ENCODE data around the gene CAMKMT.
A peak's percentile ranks its signal among the peaks of the same experiment; 100 is the strongest.

CAMKMT gene

GRCh38 chr2:44778671-44779476 lies 417.1 kb downstream of the CAMKMT start:
- peak overlapping the region; percentile 19 for H3K4me3 ChIP-seq (ENCODE audit: insufficient read depth, low read depth, low read length)
- WGBS, 2 experiments = 7 to 9% methylated on average over 17 to 20 of the region's 20 CpGs

GRCh38 chr2:44779793-44780192 lies 418.0 kb downstream of the CAMKMT start:
- peaks cover 30% of the 10 kb centered on the region for H3K4me1 ChIP-seq (ENCODE audit: control insufficient read depth, insufficient read depth, low read length)
- peaks cover 3% of the 10 kb centered on the region for H3K9me3 ChIP-seq (ENCODE audit: control insufficient read depth, low read length)
- H3K36me3 ChIP-seq (ENCODE audit: control insufficient read depth, insufficient read depth, low read length) = no peaks in the 10 kb centered on the region
- peaks cover 77% of the 10 kb centered on the region for H3K27me3 ChIP-seq (ENCODE audit: control insufficient read depth, insufficient read depth, low read length, poor library complexity, severe bottlenecking)
- H3K27ac ChIP-seq (ENCODE audit: insufficient read depth, low read depth, low read length, poor library complexity, severe bottlenecking) = no peak overlapping the region
- no peak overlapping the region for H3K4me3 ChIP-seq (ENCODE audit: insufficient read depth, low read depth, low read length)
- WGBS, 2 experiments = 96 to 97% methylated on average over 2 of the region's 2 CpGs

More at GRCh38 chr2:44778671-44779476, 417.1 kb downstream of the CAMKMT start:
- Histone ChIP-seq H3K9me3 (ENCODE audit: control insufficient read depth, low read length) (peaks cover 3% of the 10 kb centered on the region), H3K36me3 (ENCODE audit: control insufficient read depth, insufficient read depth, low read length) (no peaks in the 10 kb centered on the region), H3K4me1 (ENCODE audit: control insufficient read depth, insufficient read depth, low read length) (peaks cover 30% of the 10 kb centered on the region), H3K27ac (ENCODE audit: insufficient read depth, low read depth, low read length, poor library complexity, severe bottlenecking) (no peak overlapping the region), H3K27me3 (ENCODE audit: control insufficient read depth, insufficient read depth, low read length, poor library complexity, severe bottlenecking) (peaks cover 82% of the 10 kb centered on the region)

GRCh38 chr2:44780406-44780805 lies 418.7 kb downstream of the CAMKMT start:
- no peak overlapping the region for H3K27ac ChIP-seq (ENCODE audit: insufficient read depth, low read depth, low read length, poor library complexity, severe bottlenecking)
- no peak overlapping the region for H3K4me3 ChIP-seq (ENCODE audit: insufficient read depth, low read depth, low read length)
- H3K9me3 ChIP-seq (ENCODE audit: control insufficient read depth, low read length) = peaks cover 3% of the 10 kb centered on the region
- H3K27me3 ChIP-seq (ENCODE audit: control insufficient read depth, insufficient read depth, low read length, poor library complexity, severe bottlenecking) = peaks cover 77% of the 10 kb centered on the region
- peaks cover 26% of the 10 kb centered on the region for H3K4me1 ChIP-seq (ENCODE audit: control insufficient read depth, insufficient read depth, low read length)
- no peaks in the 10 kb centered on the region for H3K36me3 ChIP-seq (ENCODE audit: control insufficient read depth, insufficient read depth, low read length)
- WGBS, 2 experiments = 95 to 97% methylated on average over 5 to 7 of the region's 7 CpGs

GRCh38 chr2:44785433-44785832 lies 423.7 kb downstream of the CAMKMT start:
- Histone ChIP-seq H3K27me3 (ENCODE audit: control insufficient read depth, insufficient read depth, low read length, poor library complexity, severe bottlenecking) (peaks cover 72% of the 10 kb centered on the region), H3K9me3 (ENCODE audit: control insufficient read depth, low read length) (peaks cover 3% of the 10 kb centered on the region), H3K4me1 (ENCODE audit: control insufficient read depth, insufficient read depth, low read length) (peaks cover 8% of the 10 kb centered on the region), H3K27ac (ENCODE audit: insufficient read depth, low read depth, low read length, poor library complexity, severe bottlenecking) (no peak overlapping the region), H3K36me3 (ENCODE audit: control insufficient read depth, insufficient read depth, low read length) (no peaks in the 10 kb centered on the region), H3K4me3 (ENCODE audit: insufficient read depth, low read depth, low read length) (no peak overlapping the region)
- WGBS, 2 experiments = 84 to 88% methylated on average over 2 of the region's 2 CpGs

GRCh38 chr2:44786045-44786816 lies 424.5 kb downstream of the CAMKMT start:
- Histone ChIP-seq H3K27ac (ENCODE audit: insufficient read depth, low read depth, low read length, poor library complexity, severe bottlenecking) (no peak overlapping the region), H3K4me3 (ENCODE audit: insufficient read depth, low read depth, low read length) (no peak overlapping the region), H3K36me3 (ENCODE audit: control insufficient read depth, insufficient read depth, low read length) (no peaks in the 10 kb centered on the region), H3K9me3 (ENCODE audit: control insufficient read depth, low read length) (peaks cover 3% of the 10 kb centered on the region), H3K4me1 (ENCODE audit: control insufficient read depth, insufficient read depth, low read length) (peaks cover 11% of the 10 kb centered on the region), H3K27me3 (ENCODE audit: control insufficient read depth, insufficient read depth, low read length, poor library complexity, severe bottlenecking) (peaks cover 72% of the 10 kb centered on the region)
- WGBS, 2 experiments = 89 to 92% methylated on average over 7 of the region's 7 CpGs

GRCh38 chr2:44786817-44787214 lies 425.1 kb downstream of the CAMKMT start:
- peaks cover 11% of the 10 kb centered on the region for H3K4me1 ChIP-seq (ENCODE audit: control insufficient read depth, insufficient read depth, low read length)
- H3K36me3 ChIP-seq (ENCODE audit: control insufficient read depth, insufficient read depth, low read length) = no peaks in the 10 kb centered on the region
- H3K9me3 ChIP-seq (ENCODE audit: control insufficient read depth, low read length) = peaks cover 3% of the 10 kb centered on the region
- no peak overlapping the region for H3K27ac ChIP-seq (ENCODE audit: insufficient read depth, low read depth, low read length, poor library complexity, severe bottlenecking)
- no peak overlapping the region for H3K4me3 ChIP-seq (ENCODE audit: insufficient read depth, low read depth, low read length)
- WGBS, 2 experiments = 96 to 98% methylated on average over 5 of the region's 5 CpGs
- peaks cover 73% of the 10 kb centered on the region for H3K27me3 ChIP-seq (ENCODE audit: control insufficient read depth, insufficient read depth, low read length, poor library complexity, severe bottlenecking)

GRCh38 chr2:44787663-44788062 lies 425.9 kb downstream of the CAMKMT start:
- 89 to 91% methylated on average over 6 of the region's 6 CpGs for WGBS, 2 experiments
- Histone ChIP-seq H3K36me3 (ENCODE audit: control insufficient read depth, insufficient read depth, low read length) (no peaks in the 10 kb centered on the region), H3K4me1 (ENCODE audit: control insufficient read depth, insufficient read depth, low read length) (peaks cover 11% of the 10 kb centered on the region), H3K9me3 (ENCODE audit: control insufficient read depth, low read length) (no peaks in the 10 kb centered on the region), H3K4me3 (ENCODE audit: insufficient read depth, low read depth, low read length) (no peak overlapping the region), H3K27me3 (ENCODE audit: control insufficient read depth, insufficient read depth, low read length, poor library complexity, severe bottlenecking) (peaks cover 82% of the 10 kb centered on the region), H3K27ac (ENCODE audit: insufficient read depth, low read depth, low read length, poor library complexity, severe bottlenecking) (no peak overlapping the region)

- Histone ChIP-seq H3K36me3 (ENCODE audit: control insufficient read depth, insufficient read depth, low read length) (no peaks in the 10 kb centered on the region), H3K27ac (ENCODE audit: insufficient read depth, low read depth, low read length, poor library complexity, severe bottlenecking) (no peak overlapping the region), H3K27me3 (ENCODE audit: control insufficient read depth, insufficient read depth, low read length, poor library complexity, severe bottlenecking) (peaks cover 82% of the 10 kb centered on the region), H3K9me3 (ENCODE audit: control insufficient read depth, low read length) (no peaks in the 10 kb centered on the region), H3K4me1 (ENCODE audit: control insufficient read depth, insufficient read depth, low read length) (peaks cover 11% of the 10 kb centered on the region), H3K4me3 (ENCODE audit: insufficient read depth, low read depth, low read length) (no peak overlapping the region)
- 37 to 40% methylated on average over 4 to 5 of the region's 5 CpGs for WGBS, 2 experiments
These were observed 427.7 kb downstream of the CAMKMT start for GRCh38 chr2:44789446-44789845.

- Histone ChIP-seq H3K36me3 (ENCODE audit: control insufficient read depth, insufficient read depth, low read length) (no peaks in the 10 kb centered on the region), H3K27me3 (ENCODE audit: control insufficient read depth, insufficient read depth, low read length, poor library complexity, severe bottlenecking) (peaks cover 75% of the 10 kb centered on the region), H3K27ac (ENCODE audit: insufficient read depth, low read depth, low read length, poor library complexity, severe bottlenecking) (no peak overlapping the region), H3K9me3 (ENCODE audit: control insufficient read depth, low read length) (no peaks in the 10 kb centered on the region), H3K4me1 (ENCODE audit: control insufficient read depth, insufficient read depth, low read length) (peaks cover 11% of the 10 kb centered on the region), H3K4me3 (ENCODE audit: insufficient read depth, low read depth, low read length) (no peak overlapping the region)
- 8 to 12% methylated on average over 6 to 7 of the region's 7 CpGs for WGBS, 2 experiments
These were observed 428.4 kb downstream of the CAMKMT start for GRCh38 chr2:44789971-44790721.

Measured in ectodermal cell (in vitro differentiated cells).